OCI-LY1 (cell line): ENCODE measurements around the gene MDM1.

ENCODE experiments used
- EZH2 ChIP-seq: fragments of 200-600 bp; sonication (generic), shearing (Covaris generic); IDR thresholded peaks from 2 replicates; pipeline ENCODE4 v1.8.0; 2017; ENCODE audit warnings: borderline replicate concordance, mixed run types, mild to moderate bottlenecking, antibody characterized with exemption, low read length, moderate library complexity, mixed read lengths
- TF ChIP-seq, protein P1 (sequence below): fragments of 200-600 bp; sonication (generic), shearing (Covaris generic); IDR thresholded peaks from 2 replicates; pipeline ENCODE4 v1.5.1; 2017; ENCODE audit warnings: mild to moderate bottlenecking, antibody characterized with exemption, low read length, moderate library complexity, mixed read lengths

DNA sequence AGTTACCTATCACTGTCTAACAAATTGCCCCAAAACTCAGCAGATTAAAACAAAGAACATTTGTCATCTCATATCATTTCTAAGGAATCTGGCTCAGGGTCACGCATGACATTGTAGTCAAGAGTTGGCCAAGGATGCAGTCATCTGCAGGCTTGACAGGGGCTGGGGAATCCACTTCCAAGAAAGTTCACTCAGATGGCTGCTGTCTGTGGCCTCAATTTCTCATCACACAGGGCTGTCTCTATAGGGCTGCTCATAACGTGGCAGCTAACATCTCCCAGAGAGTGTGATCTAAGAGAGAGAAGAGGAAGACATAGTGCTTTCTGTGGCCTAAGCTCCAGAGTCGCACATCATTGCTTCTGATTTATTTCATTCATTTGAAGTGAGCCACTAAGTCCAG lies 61.8 kb downstream of the MDM1 start:
- TF ChIP-seq, protein P1, sequence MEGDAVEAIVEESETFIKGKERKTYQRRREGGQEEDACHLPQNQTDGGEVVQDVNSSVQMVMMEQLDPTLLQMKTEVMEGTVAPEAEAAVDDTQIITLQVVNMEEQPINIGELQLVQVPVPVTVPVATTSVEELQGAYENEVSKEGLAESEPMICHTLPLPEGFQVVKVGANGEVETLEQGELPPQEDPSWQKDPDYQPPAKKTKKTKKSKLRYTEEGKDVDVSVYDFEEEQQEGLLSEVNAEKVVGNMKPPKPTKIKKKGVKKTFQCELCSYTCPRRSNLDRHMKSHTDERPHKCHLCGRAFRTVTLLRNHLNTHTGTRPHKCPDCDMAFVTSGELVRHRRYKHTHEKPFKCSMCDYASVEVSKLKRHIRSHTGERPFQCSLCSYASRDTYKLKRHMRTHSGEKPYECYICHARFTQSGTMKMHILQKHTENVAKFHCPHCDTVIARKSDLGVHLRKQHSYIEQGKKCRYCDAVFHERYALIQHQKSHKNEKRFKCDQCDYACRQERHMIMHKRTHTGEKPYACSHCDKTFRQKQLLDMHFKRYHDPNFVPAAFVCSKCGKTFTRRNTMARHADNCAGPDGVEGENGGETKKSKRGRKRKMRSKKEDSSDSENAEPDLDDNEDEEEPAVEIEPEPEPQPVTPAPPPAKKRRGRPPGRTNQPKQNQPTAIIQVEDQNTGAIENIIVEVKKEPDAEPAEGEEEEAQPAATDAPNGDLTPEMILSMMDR = no peak
- no peak for TF ChIP-seq EZH2
